ENCODE results near the gene RTBDN. TPM values are rescaled to one million over a fixed set of nuclear protein-coding genes. Genes with fewer than 3 reads are reported as not detected.
A peak's percentile ranks its signal among the peaks of the same experiment; 100 is the strongest.

The RTBDN gene
- total RNA-seq, 1 donor from 2014 or later: 4.8 TPM

DNA sequence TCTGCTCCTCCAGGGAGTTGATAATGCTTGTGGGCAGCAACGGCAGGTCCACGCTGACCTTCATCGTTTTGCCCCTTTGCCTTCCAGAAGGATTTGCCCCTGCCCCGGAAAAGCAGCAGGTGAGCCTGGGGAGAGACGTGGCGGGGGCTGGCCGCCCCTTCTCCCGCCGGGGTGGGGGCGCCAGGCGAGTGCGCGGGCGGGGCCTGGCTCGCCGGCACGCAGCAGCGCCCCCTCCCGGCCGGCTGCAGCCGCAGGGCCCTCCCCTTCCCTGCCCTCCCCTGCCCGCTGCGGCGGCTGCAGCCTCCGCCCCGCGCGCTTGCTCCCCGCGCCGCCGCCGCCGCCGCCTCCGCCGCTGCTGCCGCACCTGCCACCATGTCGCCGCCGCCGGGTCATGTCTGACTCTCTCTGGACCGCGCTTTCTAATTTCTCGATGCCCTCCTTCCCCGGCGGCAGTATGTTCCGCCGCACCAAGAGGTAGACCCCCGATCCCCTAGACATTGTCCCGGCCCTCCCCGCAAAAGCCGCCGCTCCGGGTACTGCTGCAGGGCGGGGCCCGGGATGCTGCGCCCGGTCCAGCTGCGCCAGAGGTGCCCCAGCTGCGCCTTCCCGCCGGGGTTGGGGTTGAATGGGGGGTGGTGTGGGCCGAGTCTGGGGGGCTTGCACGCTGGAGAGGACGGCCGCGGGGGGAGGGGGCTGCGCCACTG lies 4.0 kb upstream of the RTBDN start, which contains the start of gene MAST1:
Gene MAST1 (plus strand): TSS at position 334 of the 704 bp plus-strand sequence. CDS start 58 bp downstream, at position 392.
- Mint-ChIP-seq H3K27me3 (ENCODE audit: unreplicated experiment) (peaks cover 33% of the 10 kb centered on the region), H3K27ac (ENCODE audit: unreplicated experiment) (peak within 1 kb of the TSS; percentile 98), H3K4me1 (ENCODE audit: low read depth, unreplicated experiment) (peaks cover 40% of the 10 kb centered on the region), H3K36me3 (ENCODE audit: unreplicated experiment) (peaks cover 12% of the 10 kb centered on the region), H3K4me3 (ENCODE audit: unreplicated experiment) (peak within 1 kb of the TSS; percentile 95), H3K9me3 (ENCODE audit: unreplicated experiment) (peaks cover 26% of the 10 kb centered on the region)
- TF ChIP-seq, protein P1, sequence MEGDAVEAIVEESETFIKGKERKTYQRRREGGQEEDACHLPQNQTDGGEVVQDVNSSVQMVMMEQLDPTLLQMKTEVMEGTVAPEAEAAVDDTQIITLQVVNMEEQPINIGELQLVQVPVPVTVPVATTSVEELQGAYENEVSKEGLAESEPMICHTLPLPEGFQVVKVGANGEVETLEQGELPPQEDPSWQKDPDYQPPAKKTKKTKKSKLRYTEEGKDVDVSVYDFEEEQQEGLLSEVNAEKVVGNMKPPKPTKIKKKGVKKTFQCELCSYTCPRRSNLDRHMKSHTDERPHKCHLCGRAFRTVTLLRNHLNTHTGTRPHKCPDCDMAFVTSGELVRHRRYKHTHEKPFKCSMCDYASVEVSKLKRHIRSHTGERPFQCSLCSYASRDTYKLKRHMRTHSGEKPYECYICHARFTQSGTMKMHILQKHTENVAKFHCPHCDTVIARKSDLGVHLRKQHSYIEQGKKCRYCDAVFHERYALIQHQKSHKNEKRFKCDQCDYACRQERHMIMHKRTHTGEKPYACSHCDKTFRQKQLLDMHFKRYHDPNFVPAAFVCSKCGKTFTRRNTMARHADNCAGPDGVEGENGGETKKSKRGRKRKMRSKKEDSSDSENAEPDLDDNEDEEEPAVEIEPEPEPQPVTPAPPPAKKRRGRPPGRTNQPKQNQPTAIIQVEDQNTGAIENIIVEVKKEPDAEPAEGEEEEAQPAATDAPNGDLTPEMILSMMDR (IDR thresholded peaks at IDR 0.05; ENCODE audit: partially characterized antibody, unreplicated experiment): peak; percentile 59
- DNase-seq: peak; percentile 84

GRCh38 chr19:12837225-12837624 lies 2.8 kb upstream of the RTBDN start:
- Mint-ChIP-seq H3K27me3 (ENCODE audit: unreplicated experiment) (peaks cover 36% of the 10 kb centered on the region), H3K4me1 (ENCODE audit: low read depth, unreplicated experiment) (peaks cover 40% of the 10 kb centered on the region), H3K36me3 (ENCODE audit: unreplicated experiment) (peaks cover 12% of the 10 kb centered on the region), H3K27ac (ENCODE audit: unreplicated experiment) (peak overlapping the region; percentile 24), H3K4me3 (ENCODE audit: unreplicated experiment) (peak overlapping the region; percentile 58), H3K9me3 (ENCODE audit: unreplicated experiment) (peaks cover 30% of the 10 kb centered on the region)
- DNase-seq: no peak
- TF ChIP-seq, protein P1 (IDR thresholded peaks at IDR 0.05; ENCODE audit: partially characterized antibody, unreplicated experiment): no peak

GRCh38 chr19:12836529-12836863 lies 2.1 kb upstream of the RTBDN start:
- Mint-ChIP-seq H3K4me3 (ENCODE audit: unreplicated experiment) (peak overlapping the region; percentile 79), H3K27me3 (ENCODE audit: unreplicated experiment) (peaks cover 39% of the 10 kb centered on the region), H3K36me3 (ENCODE audit: unreplicated experiment) (peaks cover 7% of the 10 kb centered on the region), H3K9me3 (ENCODE audit: unreplicated experiment) (peaks cover 32% of the 10 kb centered on the region), H3K27ac (ENCODE audit: unreplicated experiment) (no peak overlapping the region), H3K4me1 (ENCODE audit: low read depth, unreplicated experiment) (peaks cover 40% of the 10 kb centered on the region)
- TF ChIP-seq, protein P1 (IDR thresholded peaks at IDR 0.05; ENCODE audit: partially characterized antibody, unreplicated experiment): no peak
- no peak for DNase-seq

GRCh38 chr19:12834976-12835757 lies 788 bp upstream of the RTBDN start:
- peaks cover 38% of the 10 kb centered on the region for H3K4me1 Mint-ChIP-seq (ENCODE audit: low read depth, unreplicated experiment)
- DNase-seq: peak; percentile 77
- no peak overlapping the region for H3K27ac Mint-ChIP-seq (ENCODE audit: unreplicated experiment)
- H3K4me3 Mint-ChIP-seq (ENCODE audit: unreplicated experiment): peak overlapping the region; percentile 89
- TF ChIP-seq, protein P1 (IDR thresholded peaks at IDR 0.05; ENCODE audit: partially characterized antibody, unreplicated experiment): no peak
- H3K27me3 Mint-ChIP-seq (ENCODE audit: unreplicated experiment): peaks cover 35% of the 10 kb centered on the region
- H3K36me3 Mint-ChIP-seq (ENCODE audit: unreplicated experiment): peaks cover 7% of the 10 kb centered on the region
- peaks cover 25% of the 10 kb centered on the region for H3K9me3 Mint-ChIP-seq (ENCODE audit: unreplicated experiment)
